GDM1 (cell line): Measurements from ENCODE around the gene MRPL47.

ENCODE experiments used
- DNase-seq: peaks from one replicate; lab custom pipeline; 2025; lab: John Stamatoyannopoulos, UW

MRPL47 gene

GRCh38 chr3:179590669-179591068 lies 13.8 kb downstream of the MRPL47 start:
- DNase-seq = no peak

GRCh38 chr3:179589143-179589542 lies 15.3 kb downstream of the MRPL47 start:
- no peak for DNase-seq

GRCh38 chr3:179580992-179581391 lies 23.4 kb downstream of the MRPL47 start:
- DNase-seq = no peak

GRCh38 chr3:179565496-179565895 lies 38.9 kb downstream of the MRPL47 start:
- no peak for DNase-seq

GRCh38 chr3:179563271-179563783 lies 41.1 kb downstream of the MRPL47 start:
- peak; percentile 37 for DNase-seq

GRCh38 chr3:179562591-179563270 lies 41.7 kb downstream of the MRPL47 start, which contains the start of gene ACTL6A:
ACTL6A (plus strand) TSS chr3:179562926; CDS start chr3:179563093, 167 bp downstream.
- peak; percentile 99 for DNase-seq

- DNase-seq = no peak
Measured at GRCh38 chr3:179560791-179561190, 43.6 kb downstream of the MRPL47 start.

GRCh38 chr3:179558742-179559364 lies 45.6 kb downstream of the MRPL47 start:
- DNase-seq = peak; percentile 48

- DNase-seq = no peak
Measured at GRCh38 chr3:179551349-179552105, 52.9 kb downstream of the MRPL47 start.

GRCh38 chr3:179546814-179547241 lies 57.6 kb downstream of the MRPL47 start:
- DNase-seq = no peak

- DNase-seq = no peak
Measured at GRCh38 chr3:179544981-179545645, 59.3 kb downstream of the MRPL47 start.

GRCh38 chr3:179542375-179542774 lies 62.1 kb downstream of the MRPL47 start:
- no peak for DNase-seq

GRCh38 chr3:179541596-179541995 lies 62.8 kb downstream of the MRPL47 start:
- no peak for DNase-seq

- DNase-seq = no peak
Measured at GRCh38 chr3:179541094-179541493, 63.3 kb downstream of the MRPL47 start.
